ENCODE results near the gene LTB4R2. TPM values are rescaled to one million over a fixed set of nuclear protein-coding genes. Genes with fewer than 3 reads are reported as not detected.
"Not testable (repeated sequence)": the region's sequence is repeated elsewhere in the genome, so short reads cannot be mapped to it uniquely, and the experiment has no call there.

Gene LTB4R2
- total and polyA plus RNA-seq, 2 donors (not counting 1 experiment from before 2014, with no cell fraction given) = 10.7 to 11.7 TPM

DNA sequence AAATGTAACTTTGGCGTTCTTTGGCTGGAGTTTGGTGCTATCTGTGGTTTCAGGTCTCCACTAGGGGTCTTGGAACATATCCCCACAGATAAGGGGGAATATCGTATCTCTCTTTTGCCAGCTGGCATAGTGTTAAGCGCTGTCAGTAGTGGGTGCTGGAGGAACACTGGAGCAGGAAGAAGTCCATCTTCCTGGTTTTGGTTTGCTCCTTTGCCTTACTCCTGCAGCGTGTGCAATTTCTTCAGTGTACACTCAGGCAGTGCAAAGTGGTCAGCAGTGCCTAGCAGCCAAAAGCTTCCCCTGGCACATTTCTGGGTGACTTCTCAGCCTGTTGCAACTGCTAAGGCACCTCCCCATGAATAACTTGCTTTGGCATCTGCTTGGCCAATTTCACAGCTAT lies 41.6 kb downstream of the LTB4R2 start:
- no peaks in the 10 kb centered on the region for H3K4me1 ChIP-seq (ENCODE audit: control insufficient read depth in 2 of 2, insufficient read depth in 2 of 2, low read length in 2 of 2)
- no peaks in the 10 kb centered on the region for H3K9me3 ChIP-seq (ENCODE audit: control extremely low read depth in 1 of 3, control insufficient read depth in 2 of 3, insufficient read depth in 1 of 3, low read length in 2 of 3)
- DNase-seq = no peak
- WGBS (ENCODE audit: insufficient coverage) = 56% methylated on average over 4 of the region's 4 CpGs
- Mint-ChIP-seq H3K27ac (no peak overlapping the region), H3K9me3 (ENCODE audit: insufficient read depth) (no peaks in the 10 kb centered on the region), H3K4me3 (no peak overlapping the region), H3K27me3 (peaks cover 53% of the 10 kb centered on the region), H3K4me1 (no peaks in the 10 kb centered on the region)
- no peak overlapping the region for H2AFZ ChIP-seq (ENCODE audit: insufficient read depth, low read depth, low read length, poor library complexity, severe bottlenecking)
- H3K27ac ChIP-seq (ENCODE audit: low read length in 2 of 2) = no peak overlapping the region
- POLR2A ChIA-PET = no interaction called here
- TF ChIP-seq CTCF (IDR thresholded peaks at IDR 0.05) = no peak
- TF ChIP-seq EZH2 (IDR thresholded peaks at IDR 0.05; ENCODE audit: borderline replicate concordance, insufficient read depth, low read depth, low read length, poor library complexity, severe bottlenecking) = no peak
- H4K20me1 ChIP-seq (ENCODE audit: control insufficient read depth, insufficient read depth, low read length, poor library complexity, severe bottlenecking) = no peaks in the 10 kb centered on the region
- H3K79me2 ChIP-seq (ENCODE audit: control insufficient read depth, insufficient read depth, low read length) = no peaks in the 10 kb centered on the region
- no peak for ATAC-seq (ENCODE audit: low read depth)
- no peaks in the 10 kb centered on the region for H3K36me3 ChIP-seq (replicated peaks in 1 of 2; ENCODE audit: control extremely low read depth in 1 of 2, control insufficient read depth in 1 of 2, extremely low read depth in 1 of 2, insufficient read depth in 2 of 2, low read length in 1 of 2)
- H3K4me3 ChIP-seq (ENCODE audit: control extremely low read depth in 1 of 5, extremely low read depth in 1 of 5, insufficient read depth in 1 of 5, low read depth in 2 of 5, low read length in 4 of 5) = no peak overlapping the region
- no peak overlapping the region for H3K4me2 ChIP-seq (replicated peaks; ENCODE audit: low read depth, low read length, poor library complexity, severe bottlenecking)
- no peak overlapping the region for H3K9ac ChIP-seq (ENCODE audit: low read length)
- H3K27me3 ChIP-seq (replicated peaks in 1 of 4; ENCODE audit: control extremely low read depth in 1 of 4, control insufficient read depth in 3 of 4, insufficient read depth in 4 of 4, low read length in 3 of 4) = peaks cover 0 to 32% (median 11%) of the 10 kb centered on the region in 4 experiments
- intact Hi-C loops (cut with micrococcal nuclease) = no loop called here
- CTCF ChIA-PET = interaction anchor here (0.6 to 0.8 kb wide), 4 partner anchors 63 to 137 kb away, joined by 3 read pairs; no protein-coding TSS in a partner anchor

GRCh38 chr14:24353559-24354481 lies 43.9 kb downstream of the LTB4R2 start:
- Mint-ChIP-seq H3K27ac (no peak overlapping the region), H3K27me3 (peaks cover 45% of the 10 kb centered on the region), H3K4me1 (no peaks in the 10 kb centered on the region), H3K4me3 (no peak overlapping the region), H3K9me3 (ENCODE audit: insufficient read depth) (no peaks in the 10 kb centered on the region)
- no peak for DNase-seq
- Histone ChIP-seq H4K20me1 (ENCODE audit: control insufficient read depth, insufficient read depth, low read length, poor library complexity, severe bottlenecking) (no peaks in the 10 kb centered on the region), H3K9ac (ENCODE audit: low read length) (no peak overlapping the region), H3K4me3 (ENCODE audit: control extremely low read depth in 1 of 5, extremely low read depth in 1 of 5, insufficient read depth in 1 of 5, low read depth in 2 of 5, low read length in 4 of 5) (no peak overlapping the region), H3K4me1 (ENCODE audit: control insufficient read depth in 2 of 2, insufficient read depth in 2 of 2, low read length in 2 of 2) (no peaks in the 10 kb centered on the region), H3K4me2 (replicated peaks; ENCODE audit: low read depth, low read length, poor library complexity, severe bottlenecking) (no peak overlapping the region), H3K36me3 (replicated peaks in 1 of 2; ENCODE audit: control extremely low read depth in 1 of 2, control insufficient read depth in 1 of 2, extremely low read depth in 1 of 2, insufficient read depth in 2 of 2, low read length in 1 of 2) (no peaks in the 10 kb centered on the region), H3K27ac (ENCODE audit: low read length in 2 of 2) (no peak overlapping the region), H3K27me3 (replicated peaks in 1 of 4; ENCODE audit: control extremely low read depth in 1 of 4, control insufficient read depth in 3 of 4, insufficient read depth in 4 of 4, low read length in 3 of 4) (peaks cover 0 to 32% (median 12%) of the 10 kb centered on the region in 4 experiments), H2AFZ (ENCODE audit: insufficient read depth, low read depth, low read length, poor library complexity, severe bottlenecking) (no peak overlapping the region), H3K9me3 (ENCODE audit: control extremely low read depth in 1 of 3, control insufficient read depth in 2 of 3, insufficient read depth in 1 of 3, low read length in 2 of 3) (no peaks in the 10 kb centered on the region), H3K79me2 (ENCODE audit: control insufficient read depth, insufficient read depth, low read length) (no peaks in the 10 kb centered on the region)
- ChIA-PET POLR2A (interaction anchor here (0.6 kb wide), 1 partner anchor 242 kb away, joined by 5 read pairs; no protein-coding TSS in a partner anchor), CTCF (no interaction called here)
- no peak for ATAC-seq (ENCODE audit: low read depth)
- intact Hi-C loops (cut with micrococcal nuclease) = no loop called here
- no peak for TF ChIP-seq EZH2 (IDR thresholded peaks at IDR 0.05; ENCODE audit: borderline replicate concordance, insufficient read depth, low read depth, low read length, poor library complexity, severe bottlenecking)
- TF ChIP-seq CTCF (IDR thresholded peaks at IDR 0.05) = no peak
- 42% methylated on average over 2 of the region's 5 CpGs for WGBS (ENCODE audit: insufficient coverage)

DNA sequence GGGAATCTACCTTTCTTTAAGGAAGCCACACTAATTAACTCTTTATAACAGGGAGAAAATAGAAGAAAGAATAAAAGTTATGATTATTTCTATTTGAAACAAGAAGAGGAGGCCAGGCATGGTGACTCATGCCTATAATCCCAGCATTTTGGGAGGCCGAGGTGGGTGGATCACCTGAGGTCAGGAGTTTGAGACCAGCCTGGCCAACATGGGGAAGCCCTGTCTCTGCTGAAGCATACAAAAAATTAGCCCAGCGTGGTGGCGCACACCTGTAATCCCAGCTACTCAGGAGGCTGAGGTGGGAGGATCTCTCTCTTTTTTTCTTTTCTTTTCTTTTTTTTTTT lies 44.5 kb downstream of the LTB4R2 start:
- H3K27me3 Mint-ChIP-seq = peaks cover 43% of the 10 kb centered on the region
- H4K20me1 ChIP-seq (ENCODE audit: control insufficient read depth, insufficient read depth, low read length, poor library complexity, severe bottlenecking); intact Hi-C loops (cut with micrococcal nuclease); H3K27ac ChIP-seq (ENCODE audit: low read length in 2 of 2); H3K79me2 ChIP-seq (ENCODE audit: control insufficient read depth, insufficient read depth, low read length); ATAC-seq (ENCODE audit: low read depth); DNase-seq; H2AFZ ChIP-seq (ENCODE audit: insufficient read depth, low read depth, low read length, poor library complexity, severe bottlenecking); H3K9me3 Mint-ChIP-seq (ENCODE audit: insufficient read depth); H3K9ac ChIP-seq (ENCODE audit: low read length); H3K4me1 Mint-ChIP-seq; H3K4me1 ChIP-seq (ENCODE audit: control insufficient read depth in 2 of 2, insufficient read depth in 2 of 2, low read length in 2 of 2); CTCF ChIA-PET; H3K4me3 ChIP-seq (ENCODE audit: control extremely low read depth in 1 of 5, extremely low read depth in 1 of 5, insufficient read depth in 1 of 5, low read depth in 2 of 5, low read length in 4 of 5); H3K27ac Mint-ChIP-seq; H3K4me2 ChIP-seq (replicated peaks; ENCODE audit: low read depth, low read length, poor library complexity, severe bottlenecking); H3K9me3 ChIP-seq (ENCODE audit: control extremely low read depth in 1 of 3, control insufficient read depth in 2 of 3, insufficient read depth in 1 of 3, low read length in 2 of 3); H3K36me3 ChIP-seq (replicated peaks in 1 of 2; ENCODE audit: control extremely low read depth in 1 of 2, control insufficient read depth in 1 of 2, extremely low read depth in 1 of 2, insufficient read depth in 2 of 2, low read length in 1 of 2); H3K4me3 Mint-ChIP-seq: not testable (repeated sequence)
- POLR2A ChIA-PET = interaction anchor here (0.6 kb wide), 1 partner anchor 243 kb away, joined by 5 read pairs; no protein-coding TSS in a partner anchor
- 70% methylated on average over 1 of the region's 3 CpGs for WGBS (ENCODE audit: insufficient coverage)
- peaks cover 0 to 33% (median 11%) of the 10 kb centered on the region in 4 experiments for H3K27me3 ChIP-seq (replicated peaks in 1 of 4; ENCODE audit: control extremely low read depth in 1 of 4, control insufficient read depth in 3 of 4, insufficient read depth in 4 of 4, low read length in 3 of 4)

Data from B cell (primary cell).